OCI-LY3 (cell line): Measurements from ENCODE around the gene DAGLA.

Source experiments
- H2AFZ ChIP-seq: fragments of 200-600, 300-600 bp; shearing (Covaris generic); 2 replicates; pipeline ENCODE4 v1.6.0; 2014; ENCODE audit warnings: antibody characterized with exemption, low read depth, low read length
- H3K27ac ChIP-seq: fragments of 200-600, 300-600 bp; sonication (generic); 2 replicates; pipeline ENCODE4 v1.5.1; 2014; ENCODE audit warnings: mild to moderate bottlenecking, low read length, moderate library complexity, mixed read lengths
- H3K27me3 ChIP-seq: fragments of 200-600, 300-600 bp; sonication (generic); 2 replicates; pipeline ENCODE4 v1.6.1; 2014; ENCODE audit warnings: low read depth, low read length, mixed read lengths
- H3K36me3 ChIP-seq: fragments of 200-600, 300-600 bp; sonication (generic); replicated peaks from 2 replicates; pipeline ENCODE3; 2014; ENCODE audit warnings: low read depth, low read length, mixed read lengths
- H3K4me1 ChIP-seq: fragments of 300-600, 200-600 bp; sonication (generic); 2 replicates; pipeline ENCODE4 v1.6.1; 2014; ENCODE audit warnings: low read length, mixed read lengths
- H3K4me2 ChIP-seq: fragments of 200-600, 300-600 bp; sonication (generic); 2 replicates; pipeline ENCODE4 v1.6.1; 2014; ENCODE audit warnings: low read length, mixed read lengths
- H3K4me3 ChIP-seq: fragments of 300-600, 200-600 bp; sonication (generic); 2 replicates; pipeline ENCODE4 v1.5.1; 2014; ENCODE audit warnings: antibody characterized with exemption, mild to moderate bottlenecking, low read length, moderate library complexity
- H3K79me2 ChIP-seq: fragments of 300-600, 200-600 bp; shearing (Covaris generic); 2 replicates; pipeline ENCODE4 v1.6.1; 2014; ENCODE audit warnings: mild to moderate bottlenecking, low read length, mixed read lengths
- H3K9ac ChIP-seq: fragments of 300-600, 200-600 bp; shearing (Covaris generic); 2 replicates; pipeline ENCODE4 v1.6.0; 2014; ENCODE audit warnings: mild to moderate bottlenecking, low read length, moderate library complexity
- H3K9me3 ChIP-seq: fragments of 200-600, 300-600 bp; shearing (Covaris generic); 2 replicates; pipeline ENCODE4 v1.6.1; 2014; ENCODE audit warnings: low read length, mixed read lengths; ENCODE audit not compliant: insufficient read depth
- H4K20me1 ChIP-seq: fragments of 200-600, 300-600 bp; sonication (generic); 2 replicates; pipeline ENCODE4 v1.6.1; 2016; ENCODE audit warnings: low read length, mixed read lengths; ENCODE audit not compliant: insufficient read depth
- CTCF ChIP-seq: fragments of 200-600, 300-600 bp; sonication (generic); IDR thresholded peaks from 2 replicates; pipeline ENCODE4 v1.5.1; 2014; ENCODE audit warnings: antibody characterized with exemption, low read length, low read depth
- EZH2phosphoT487 ChIP-seq: fragments of 200-600 bp; shearing (Covaris generic); IDR thresholded peaks from 2 replicates; pipeline ENCODE4 v1.6.1; 2018; ENCODE audit warnings: antibody characterized with exemption, mixed run types, low read depth

DAGLA gene

DNA sequence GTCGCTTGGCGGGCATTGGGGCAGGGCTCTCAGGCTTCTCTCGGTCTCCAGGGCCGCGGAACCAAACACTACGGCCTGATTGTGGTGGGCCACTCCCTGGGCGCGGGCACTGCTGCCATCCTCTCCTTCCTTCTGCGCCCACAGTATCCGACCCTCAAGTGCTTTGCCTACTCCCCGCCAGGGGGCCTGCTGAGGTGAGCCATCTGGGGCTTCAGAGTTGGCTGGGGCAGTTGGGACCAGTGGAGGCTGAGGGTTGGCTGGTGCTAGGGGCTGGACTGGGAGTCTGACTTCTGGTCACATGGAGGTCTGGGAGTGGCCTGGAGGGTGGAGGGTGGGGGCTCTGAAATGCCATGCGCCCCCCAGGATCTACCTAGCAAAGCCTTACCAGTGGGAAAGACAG lies 56.9 kb downstream of the DAGLA start:
- Histone ChIP-seq H2AFZ (no peak overlapping the region), H3K4me2 (no peak overlapping the region), H3K27ac (no peak overlapping the region), H3K4me3 (no peak overlapping the region), H3K4me1 (peaks cover 4% of the 10 kb centered on the region; the same call in 1 of the 2 replicates), H4K20me1 (no peaks in the 10 kb centered on the region), H3K27me3 (peaks cover 16% of the 10 kb centered on the region), H3K79me2 (no peaks in the 10 kb centered on the region), H3K36me3 (no peaks in the 10 kb centered on the region), H3K9ac (no peak overlapping the region), H3K9me3 (no peaks in the 10 kb centered on the region)
- TF ChIP-seq CTCF (peak; percentile 24; the same call in 1 of the 2 replicates), EZH2phosphoT487 (no peak)

DNA sequence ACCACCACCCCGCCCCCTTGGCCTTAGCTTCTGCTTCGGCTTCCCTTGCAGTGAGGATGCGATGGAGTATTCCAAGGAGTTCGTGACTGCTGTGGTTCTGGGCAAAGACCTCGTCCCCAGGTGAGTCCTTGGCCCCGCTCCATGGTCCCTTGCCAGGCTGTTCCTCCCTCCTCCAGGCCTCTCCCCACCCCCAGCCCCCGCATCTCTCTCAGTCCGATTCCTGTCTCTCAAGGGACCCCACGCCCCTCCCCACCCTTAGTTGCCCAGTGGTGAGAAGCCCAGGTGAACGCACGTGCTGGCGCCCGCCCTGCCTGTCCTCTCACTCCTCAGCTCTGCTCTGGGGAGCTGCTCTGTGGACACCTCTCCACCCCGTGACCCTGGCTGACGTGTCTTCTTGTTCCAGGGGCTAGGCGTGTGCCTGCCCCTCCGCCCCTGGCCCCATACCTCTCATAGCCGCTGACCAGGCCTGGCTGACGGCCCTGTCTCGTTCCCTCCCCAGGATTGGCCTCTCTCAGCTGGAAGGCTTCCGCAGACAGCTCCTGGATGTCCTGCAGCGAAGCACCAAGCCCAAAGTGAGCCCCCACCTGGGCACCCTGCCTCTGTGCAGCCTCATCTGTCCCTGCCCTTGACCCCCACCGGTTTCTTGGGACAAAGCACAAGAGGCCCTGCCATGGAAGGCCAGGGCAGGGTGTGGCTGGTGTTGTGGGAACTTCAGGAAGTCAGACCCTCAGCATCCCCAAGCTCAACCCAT lies 57.6 kb downstream of the DAGLA start:
- Histone ChIP-seq H3K4me3 (no peak overlapping the region), H3K27me3 (peaks cover 16% of the 10 kb centered on the region), H3K4me2 (no peak overlapping the region), H3K4me1 (peaks cover 4% of the 10 kb centered on the region; the same call in 1 of the 2 replicates), H2AFZ (no peak overlapping the region), H3K9me3 (no peaks in the 10 kb centered on the region), H3K79me2 (no peaks in the 10 kb centered on the region), H3K9ac (no peak overlapping the region), H3K36me3 (no peaks in the 10 kb centered on the region), H3K27ac (no peak overlapping the region), H4K20me1 (no peaks in the 10 kb centered on the region)
- TF ChIP-seq EZH2phosphoT487 (no peak), CTCF (peak; percentile 10; the same call in 1 of the 2 replicates)

DNA sequence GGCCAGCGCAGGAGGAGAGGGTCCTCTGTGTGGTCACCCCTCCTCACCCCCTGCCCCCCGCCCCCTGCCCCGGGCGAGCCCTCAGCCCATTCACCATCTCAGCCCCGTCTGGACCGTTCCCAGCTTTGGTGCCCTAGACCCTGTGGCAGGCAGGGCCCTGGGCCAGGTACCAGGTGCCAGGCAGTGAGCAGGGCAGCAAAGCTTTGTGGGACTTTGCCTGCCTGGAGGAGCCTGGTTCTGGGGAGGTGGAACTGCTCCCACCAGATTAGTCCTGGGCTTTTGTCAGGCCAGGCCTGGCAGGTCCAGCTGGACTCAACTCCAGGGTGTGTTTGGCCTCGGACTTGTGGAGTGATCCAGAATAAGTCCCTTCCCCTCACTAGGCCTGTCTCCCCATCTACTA lies 58.6 kb downstream of the DAGLA start:
- Histone ChIP-seq H3K27ac (no peak overlapping the region), H3K4me1 (no peaks in the 10 kb centered on the region), H3K27me3 (peaks cover 16% of the 10 kb centered on the region), H3K4me2 (no peak overlapping the region), H3K9ac (no peak overlapping the region), H3K4me3 (no peak overlapping the region), H3K9me3 (no peaks in the 10 kb centered on the region), H3K36me3 (no peaks in the 10 kb centered on the region), H2AFZ (no peak overlapping the region), H4K20me1 (no peaks in the 10 kb centered on the region), H3K79me2 (no peaks in the 10 kb centered on the region)
- TF ChIP-seq EZH2phosphoT487 (no peak), CTCF (no peak)

- Histone ChIP-seq H3K4me2 (no peak overlapping the region), H3K27me3 (peaks cover 16% of the 10 kb centered on the region), H4K20me1 (no peaks in the 10 kb centered on the region), H3K9me3 (no peaks in the 10 kb centered on the region), H3K36me3 (no peaks in the 10 kb centered on the region), H3K79me2 (no peaks in the 10 kb centered on the region), H3K4me1 (no peaks in the 10 kb centered on the region), H3K27ac (no peak overlapping the region), H3K4me3 (no peak overlapping the region), H3K9ac (no peak overlapping the region), H2AFZ (no peak overlapping the region)
- TF ChIP-seq CTCF (no peak), EZH2phosphoT487 (no peak)
Measured at GRCh38 chr11:61739413-61739812, 59.2 kb downstream of the DAGLA start.
